Mucosa of descending colon (tissue), 3 donors: Measurements from ENCODE around the gene ABCA12. TPM values are rescaled to one million over a fixed set of nuclear protein-coding genes. Genes with fewer than 3 reads are reported as not detected.

Experiments used
- ATAC-seq: fragments of 200-7000 bp; cut with Tn5 transposase; one replicate; pipeline ENCODE4 v1.9.1; 2020; ENCODE audit warnings: mild to moderate bottlenecking, moderate library complexity
- DNase-seq, 3 donors: peaks; one replicate each; pipeline ENCODE4 v3.0.0-alpha.2; 2020
- H3K36me3 ChIP-seq: fragments of 200-600 bp; one replicate; pipeline ENCODE4 v1.8.0; 2021; ENCODE audit warnings: low read depth, mild to moderate bottlenecking
- H3K4me1 ChIP-seq: fragments of 200-600 bp; one replicate; pipeline ENCODE4 v1.8.0; 2021; ENCODE audit warnings: low read depth, mild to moderate bottlenecking
- H3K4me3 ChIP-seq: fragments of 200-600 bp; one replicate; pipeline ENCODE4 v1.8.0; 2021; ENCODE audit warnings: mild to moderate bottlenecking
- H3K9me3 ChIP-seq: fragments of 200-600 bp; one replicate; pipeline ENCODE4 v1.8.0; 2021; ENCODE audit warnings: mild to moderate bottlenecking
- intact Hi-C, 2 donors: fragments of 100-400 bp; cut with DNase I in 1 of 2; cut with micrococcal nuclease in 1 of 2; formaldehyde crosslinking; loops; one replicate each; pipeline versions ENCODE4 v1.11.0 to v1.11.1; 2022; cut with DNase I, micrococcal nuclease
- total RNA-seq, 3 donors: library from RNA; stranded (reverse); fragmentation: NEBNext Ultra II Directional in 2 of 3; extraction: Animal tissue kit (Norgen Biotek cat#: 25700) in 2 of 3; gene quantifications; one replicate each; pipeline versions ENCODE4 v1.2.1 to v1.2.4, GENCODE V29; 2021 to 2023
- TF ChIP-seq, protein P1 (sequence below): fragments of 200-600 bp; IDR thresholded peaks from one replicate; pipeline ENCODE4 v1.8.0; 2022; ENCODE audit warnings: antibody characterized with exemption, mild to moderate bottlenecking
- donor health status: DM: no; HTN: no; CAD: no; lungs with moderate emphysema.
- donor health status: DM: no; HTN: no; CAD: no.
- donor health status: DM: no; HTN: yes; CAD: no.

ABCA12 gene
- total RNA-seq, 3 donors from 2014 or later, result 0.05 to 1.1 TPM; not detected in 1

DNA sequence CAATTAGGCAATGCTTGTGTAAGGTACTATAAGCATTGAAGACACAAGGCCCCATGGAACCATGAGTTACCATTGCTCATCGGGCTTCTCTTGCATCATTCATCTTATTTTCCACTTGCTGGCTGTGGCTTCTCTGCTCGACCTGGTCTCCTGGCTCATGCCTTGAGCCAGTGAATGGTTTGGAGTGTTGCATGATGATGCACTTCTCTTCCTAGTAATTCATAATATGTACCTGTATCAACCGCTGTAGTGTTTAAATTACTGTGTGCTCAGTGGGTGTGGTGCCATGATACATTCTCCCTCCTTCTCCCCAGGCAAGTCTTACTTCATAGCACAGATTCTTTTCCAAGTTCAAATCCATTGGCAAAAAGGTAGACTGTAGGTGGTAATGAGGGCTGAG, 66.8 kb downstream of the ABCA12 start:
- no peaks in the 10 kb centered on the region for H3K4me1 ChIP-seq
- no peak overlapping the region for H3K4me3 ChIP-seq
- no peak for DNase-seq
- no peaks in the 10 kb centered on the region for H3K9me3 ChIP-seq
- intact Hi-C loops, result no loop called here
- no peaks in the 10 kb centered on the region for H3K36me3 ChIP-seq
- TF ChIP-seq, protein P1, sequence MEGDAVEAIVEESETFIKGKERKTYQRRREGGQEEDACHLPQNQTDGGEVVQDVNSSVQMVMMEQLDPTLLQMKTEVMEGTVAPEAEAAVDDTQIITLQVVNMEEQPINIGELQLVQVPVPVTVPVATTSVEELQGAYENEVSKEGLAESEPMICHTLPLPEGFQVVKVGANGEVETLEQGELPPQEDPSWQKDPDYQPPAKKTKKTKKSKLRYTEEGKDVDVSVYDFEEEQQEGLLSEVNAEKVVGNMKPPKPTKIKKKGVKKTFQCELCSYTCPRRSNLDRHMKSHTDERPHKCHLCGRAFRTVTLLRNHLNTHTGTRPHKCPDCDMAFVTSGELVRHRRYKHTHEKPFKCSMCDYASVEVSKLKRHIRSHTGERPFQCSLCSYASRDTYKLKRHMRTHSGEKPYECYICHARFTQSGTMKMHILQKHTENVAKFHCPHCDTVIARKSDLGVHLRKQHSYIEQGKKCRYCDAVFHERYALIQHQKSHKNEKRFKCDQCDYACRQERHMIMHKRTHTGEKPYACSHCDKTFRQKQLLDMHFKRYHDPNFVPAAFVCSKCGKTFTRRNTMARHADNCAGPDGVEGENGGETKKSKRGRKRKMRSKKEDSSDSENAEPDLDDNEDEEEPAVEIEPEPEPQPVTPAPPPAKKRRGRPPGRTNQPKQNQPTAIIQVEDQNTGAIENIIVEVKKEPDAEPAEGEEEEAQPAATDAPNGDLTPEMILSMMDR, result no peak
- ATAC-seq, result no peak

DNA sequence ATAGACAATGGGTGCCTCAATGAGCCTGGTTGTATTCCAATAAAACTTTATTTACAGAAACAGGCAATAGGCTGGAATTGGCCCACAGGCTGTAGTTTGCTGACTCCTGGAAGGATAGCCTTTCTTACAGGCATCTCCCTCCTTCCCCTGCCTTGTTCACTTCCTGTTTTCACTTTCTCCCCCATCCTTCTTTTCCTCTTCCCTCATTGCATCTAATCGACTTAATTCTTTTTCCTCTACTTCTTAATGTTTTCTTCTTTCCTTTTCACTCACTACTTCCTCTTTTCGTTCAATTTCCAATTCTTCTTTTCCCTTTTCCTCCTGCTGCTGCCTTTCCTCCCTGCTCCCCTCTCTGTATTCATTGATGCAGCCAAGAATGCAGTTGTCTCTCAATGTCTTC, 70.0 kb downstream of the ABCA12 start:
- H3K36me3 ChIP-seq, result no peaks in the 10 kb centered on the region
- TF ChIP-seq, protein P1, result no peak
- no peaks in the 10 kb centered on the region for H3K9me3 ChIP-seq
- ATAC-seq (no peak), DNase-seq (no peak)
- H3K4me3 ChIP-seq, result no peak overlapping the region
- intact Hi-C loops, result no loop called here
- no peaks in the 10 kb centered on the region for H3K4me1 ChIP-seq

DNA sequence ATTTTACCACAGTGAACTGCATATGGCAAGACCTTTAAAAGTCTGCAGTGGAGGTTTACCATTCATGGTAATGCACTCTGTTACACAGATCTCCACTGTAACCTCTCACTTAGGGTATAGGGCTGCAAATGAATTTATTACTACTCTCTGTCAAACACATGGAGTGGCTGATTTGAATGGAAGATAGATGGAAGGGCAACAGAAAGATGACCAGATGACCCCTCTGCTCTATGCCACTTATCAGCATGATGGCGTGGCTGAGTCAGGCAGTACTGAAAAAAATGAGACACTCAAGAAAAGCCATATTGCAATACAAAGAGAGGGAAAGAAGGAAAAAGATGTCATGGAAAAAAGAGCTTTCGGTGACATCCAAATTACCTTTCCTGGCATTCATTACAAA, 72.3 kb downstream of the ABCA12 start:
- TF ChIP-seq, protein P1, result no peak
- no peaks in the 10 kb centered on the region for H3K4me1 ChIP-seq
- ATAC-seq, result no peak
- DNase-seq, result no peak
- H3K36me3 ChIP-seq, result no peaks in the 10 kb centered on the region
- intact Hi-C loops, result no loop called here
- no peak overlapping the region for H3K4me3 ChIP-seq
- no peaks in the 10 kb centered on the region for H3K9me3 ChIP-seq

DNA sequence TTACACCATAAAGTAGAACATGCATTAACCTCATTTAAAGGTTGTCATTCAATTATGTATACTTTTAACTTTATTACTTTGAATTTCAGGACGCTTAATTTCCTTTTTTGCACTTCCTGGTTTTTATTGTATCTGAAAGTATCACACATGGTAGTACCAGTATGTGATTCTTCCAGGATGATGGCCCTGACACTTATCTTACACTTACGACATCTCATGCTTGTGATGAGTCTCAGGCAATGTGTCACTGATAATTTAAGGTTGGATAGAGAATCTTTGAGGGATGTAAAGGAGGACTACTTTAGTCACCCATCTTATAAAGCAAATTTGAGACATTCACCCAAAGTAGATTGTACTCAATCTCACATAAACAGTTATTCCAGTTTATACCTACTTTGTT, 74.9 kb downstream of the ABCA12 start:
- intact Hi-C loops, result no loop called here
- TF ChIP-seq, protein P1, result no peak

DNA sequence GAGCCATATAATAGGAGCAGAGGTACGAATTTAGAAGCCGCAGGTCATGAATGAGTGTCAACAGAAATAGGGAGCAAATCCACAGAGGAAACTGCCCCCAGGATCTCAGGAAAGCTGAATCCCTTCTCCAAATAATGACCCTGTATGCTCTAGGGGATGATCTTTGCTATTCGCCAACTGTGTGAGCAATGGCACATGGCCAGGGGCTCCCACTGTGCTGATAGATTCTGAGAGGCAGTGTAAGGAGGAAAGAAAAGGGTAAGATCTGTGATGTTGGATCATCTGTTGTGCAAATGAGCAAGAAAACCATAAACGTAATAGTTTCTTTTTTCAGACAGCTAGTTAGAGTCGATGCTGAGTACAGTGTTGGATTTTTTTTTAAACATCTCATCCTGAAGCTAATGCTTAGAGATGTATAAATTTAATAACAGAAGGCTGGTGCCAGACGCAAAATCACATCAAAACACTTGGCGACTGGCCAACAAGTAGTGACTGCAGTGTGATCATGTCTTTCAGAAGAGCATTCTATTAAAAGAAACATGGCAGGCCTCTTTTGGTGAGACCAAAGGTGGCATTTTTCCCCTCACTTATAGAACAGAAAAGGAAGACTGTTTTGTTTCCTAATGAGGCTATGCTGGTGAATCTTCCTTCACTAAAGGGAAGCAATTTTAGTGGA, 77.4 kb downstream of the ABCA12 start:
- Histone ChIP-seq H3K36me3 (no peaks in the 10 kb centered on the region), H3K9me3 (no peaks in the 10 kb centered on the region), H3K4me3 (no peak overlapping the region), H3K4me1 (no peaks in the 10 kb centered on the region)
- ATAC-seq (no peak), DNase-seq (no peak)
- intact Hi-C loops, result no loop called here
- TF ChIP-seq, protein P1, result no peak

More for the DNA sequence above, 74.9 kb downstream of the ABCA12 start:
- no peaks in the 10 kb centered on the region for H3K9me3 ChIP-seq
- no peaks in the 10 kb centered on the region for H3K4me1 ChIP-seq
- ATAC-seq (no peak), DNase-seq (no peak)
- no peak overlapping the region for H3K4me3 ChIP-seq
- H3K36me3 ChIP-seq, result no peaks in the 10 kb centered on the region

DNA sequence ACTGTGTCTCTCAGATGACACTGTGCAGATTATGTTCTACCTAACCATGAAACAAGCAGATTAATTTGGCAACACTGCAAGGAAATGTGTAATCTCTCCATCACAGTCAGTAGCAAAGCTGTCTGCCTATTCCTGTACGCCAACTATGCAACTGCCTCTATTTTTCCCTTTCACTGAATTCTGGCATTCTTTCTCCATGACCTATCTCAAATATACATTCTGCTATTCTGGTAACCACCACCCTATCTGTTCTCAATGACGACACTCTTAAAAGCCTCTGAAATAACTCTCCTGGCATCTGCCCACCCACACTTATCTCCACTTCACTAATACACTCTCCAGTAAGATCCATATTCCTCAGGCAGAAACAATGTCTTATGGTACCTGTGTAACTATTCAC, 78.7 kb downstream of the ABCA12 start:
- DNase-seq (no peak), ATAC-seq (no peak)

More for the DNA sequence above, 78.7 kb downstream of the ABCA12 start:
- TF ChIP-seq, protein P1, result no peak
- Histone ChIP-seq H3K9me3 (no peaks in the 10 kb centered on the region), H3K4me1 (no peaks in the 10 kb centered on the region), H3K4me3 (no peak overlapping the region), H3K36me3 (no peaks in the 10 kb centered on the region)
- intact Hi-C loops, result no loop called here
